HepG2 (cell line): ENCODE results near the gene SETD1B. TPM values are rescaled to one million over a fixed set of nuclear protein-coding genes. Genes with fewer than 3 reads are reported as not detected.

Experiments used
- HNRNPH1 ChIP-seq: fragments of 200-400 bp; formaldehyde crosslinking; optimal IDR thresholded peaks from 2 replicates; pipeline ENCODE3; 2017; ENCODE audit warnings: mild to moderate bottlenecking, low read depth, low read length
- KDM5A ChIP-seq: fragments of 200-600 bp; sonication (generic); IDR thresholded peaks from 2 replicates; pipeline ENCODE4 v1.7.0; 2018; ENCODE audit warnings: antibody characterized with exemption, mild to moderate bottlenecking, low read length, borderline replicate concordance
- KMT2A ChIP-seq: sonication (generic); formaldehyde crosslinking; IDR thresholded peaks from 2 replicates; pipeline ENCODE4 v1.4.0; 2020; ENCODE audit warnings: missing genetic modification reagents
- MAFG ChIP-seq: sonication (generic); formaldehyde crosslinking; IDR thresholded peaks from 2 replicates; pipeline ENCODE4 v1.5.1; 2020; ENCODE audit warnings: mild to moderate bottlenecking, missing genetic modification reagents
- NCOR1 ChIP-seq: fragments of 200-600 bp; sonication (generic); IDR thresholded peaks from 2 replicates; pipeline ENCODE4 v1.7.0; 2017; ENCODE audit warnings: antibody characterized with exemption, low read length, borderline replicate concordance
- NFRKB ChIP-seq: fragments of 450-650 bp; IDR thresholded peaks from 2 replicates; pipeline ENCODE4 v1.6.1; 2017
- PAXIP1 ChIP-seq: sonication (generic); formaldehyde crosslinking; conservative IDR thresholded peaks from 2 replicates; pipeline ENCODE4 v1.4.0; 2020; ENCODE audit warnings: mild to moderate bottlenecking, missing genetic modification reagents, moderate library complexity
- SAFB2 ChIP-seq: sonication (generic); formaldehyde crosslinking; IDR thresholded peaks from 2 replicates; pipeline ENCODE4 v1.5.1; 2020; ENCODE audit warnings: missing genetic modification reagents, low read depth, mild to moderate bottlenecking, borderline replicate concordance
- SIX1 ChIP-seq: sonication (generic); formaldehyde crosslinking; IDR thresholded peaks from 2 replicates; pipeline ENCODE4 v1.4.0; 2020; ENCODE audit warnings: missing genetic modification reagents, borderline replicate concordance
- SOX5 ChIP-seq: IDR thresholded peaks from 2 replicates; pipeline ENCODE4 v1.6.1; 2016; ENCODE audit warnings: borderline replicate concordance
- SPEN ChIP-seq: sonication (generic); formaldehyde crosslinking; IDR thresholded peaks from 2 replicates; pipeline ENCODE4 v1.5.1; 2020; ENCODE audit warnings: low read depth, mild to moderate bottlenecking, missing genetic modification reagents
- SRSF1 ChIP-seq: fragments of 200-400 bp; formaldehyde crosslinking; optimal IDR thresholded peaks from 2 replicates; pipeline ENCODE3; 2017; ENCODE audit warnings: mild to moderate bottlenecking, low read depth, low read length, moderate library complexity
- TARDBP ChIP-seq: sonication (generic); formaldehyde crosslinking; IDR thresholded peaks from 2 replicates; pipeline ENCODE4 v1.8.0; 2022; ENCODE audit warnings: mild to moderate bottlenecking, missing genetic modification reagents
- ZKSCAN8 ChIP-seq: IDR thresholded peaks from 2 replicates; pipeline ENCODE4 v1.6.1; 2016; ENCODE audit warnings: borderline replicate concordance, missing genetic modification reagents, missing compliant biosample characterization
- ZNF225 ChIP-seq: sonication (generic); formaldehyde crosslinking; IDR thresholded peaks from 2 replicates; pipeline ENCODE4 v1.4.0; 2020; ENCODE audit warnings: mild to moderate bottlenecking, missing genetic modification reagents
- ZNF318 ChIP-seq: sonication (generic); formaldehyde crosslinking; IDR thresholded peaks from 2 replicates; pipeline ENCODE4 v1.4.0; 2020; ENCODE audit warnings: mild to moderate bottlenecking, missing genetic modification reagents
- ZNF792 ChIP-seq: IDR thresholded peaks from 2 replicates; pipeline ENCODE4 v1.6.1; 2016
- polyA plus RNA-seq, 8 experiments: library from polyadenylated mRNA; depleted of rRNA in 3 of 8; stranded (reverse) in 7 of 8; unstranded in 1 of 8; fragments of >200 nt; fragmentation: Illumina TruSeq in 4 of 8; extraction: Trizol in 4 of 8; gene quantifications; 2 replicates each; pipeline versions ENCODE4 v1.2.1 to v1.2.3, GENCODE V29; 2011 to 2016; ENCODE audit warnings: low read depth in 4 of 8, missing spikeins in 1 of 8, mixed read lengths in 1 of 8; ENCODE audit not compliant: insufficient read depth in 1 of 8
- total RNA-seq, 5 experiments: library from RNA; depleted of rRNA; stranded (reverse); fragments of >200 nt; fragmentation: Illumina TruSeq; extraction: Trizol; gene quantifications; 2 replicates each; pipeline ENCODE4 v1.2.3, GENCODE V29; 2016; ENCODE audit warnings: low read depth in 1 of 5

The SETD1B gene
- total and polyA plus RNA-seq, 2 of the 13 experiments (the other 11 are each of a cell fraction or from before 2014, with no cell fraction given), result 1.1 to 1.4 TPM

- TF ChIP-seq SPEN, result peak; percentile 82
- TF ChIP-seq ZKSCAN8 (CRISPR knock-in tag), result peak; percentile 28; the same call in 1 of the 2 replicates
- TF ChIP-seq KMT2A (CRISPR knock-in tag), result peak; percentile 73
- no peak; the same call in 1 of the 2 replicates for TF ChIP-seq KDM5A
- peak; percentile 84; the same call in 1 of the 2 replicates for TF ChIP-seq SAFB2 (CRISPR knock-in tag)
- 0 out of 2 replicates have a peak, but pooled peaks have one; percentile 11 for TF ChIP-seq ZNF318
- peak; percentile 34; the same call in 1 of the 2 replicates for TF ChIP-seq ZNF792
- TF ChIP-seq SIX1 (CRISPR knock-in tag), result peak; percentile 49; the same call in 1 of the 2 replicates
- peak; percentile 98 for TF ChIP-seq PAXIP1
- TF ChIP-seq SOX5 (CRISPR knock-in tag), result peak; percentile 52; the same call in 1 of the 2 replicates
- peak; percentile 94; the same call in 1 of the 2 replicates for TF ChIP-seq NCOR1
- no peak for TF ChIP-seq ZNF225 (CRISPR knock-in tag)
- no peak for TF ChIP-seq NFRKB
- TF ChIP-seq SRSF1, result no peak
- TF ChIP-seq MAFG (CRISPR knock-in tag), result peak; percentile 60; the same call in 1 of the 2 replicates
- no peak for TF ChIP-seq HNRNPH1
- TF ChIP-seq TARDBP (CRISPR knock-in tag), result peak; percentile 66; the same call in 1 of the 2 replicates
Observed at GRCh38 chr12:121857322-121858246, 53.8 kb downstream of the SETD1B start (continued).
